Measurements from ENCODE around the gene MINDY4. TPM values are rescaled to one million over a fixed set of nuclear protein-coding genes. Genes with fewer than 3 reads are reported as not detected.

Gene MINDY4
- total and polyA plus RNA-seq, 10 of the 15 experiments (the other 5 are each of a cell fraction or from before 2014, with no cell fraction given) = 0.10 to 0.90 (median 0.40) TPM

GRCh38 chr7:30789334-30789711, 18.1 kb downstream of the MINDY4 start (continued):
- no peak for TF ChIP-seq CEBPZ (IDR thresholded peaks at IDR 0.05; ENCODE audit: low read depth, low read length)
- TF ChIP-seq CTCF (IDR thresholded peaks at IDR 0.05 in 2 of 3, conservative IDR thresholded peaks at IDR 0.05 in 1 of 3; ENCODE audit: control insufficient read depth in 2 of 3, extremely low read depth in 1 of 3, insufficient read depth in 1 of 3, low read depth in 3 of 3, low read length in 3 of 3) = no peak

- ChIA-PET POLR2A (no interaction called here), CTCF (interaction anchor here (1.0 kb wide), 1 partner anchor 332 kb away, joined by 4 read pairs; no protein-coding TSS in a partner anchor), RAD21 (ENCODE audit: unreplicated experiment) (no interaction called here), SMC1A (ENCODE audit: uncharacterized antibody, unreplicated experiment) (interaction anchor here (1.0 kb wide), 1 partner anchor 27 kb away, joined by 3 read pairs; no protein-coding TSS in a partner anchor)
- no peaks in the 10 kb centered on the region for H3K4me1 ChIP-seq (ENCODE audit: control insufficient read depth, insufficient read depth, low read length)
- H3K79me2 ChIP-seq (ENCODE audit: control insufficient read depth, insufficient read depth, low read length) = no peaks in the 10 kb centered on the region
- H2AFZ ChIP-seq (ENCODE audit: control insufficient read depth, low read depth, low read length) = no peak overlapping the region
- no peaks in the 10 kb centered on the region for H3K9me3 ChIP-seq (replicated peaks; ENCODE audit: control insufficient read depth, insufficient read depth, low read length)
- H3K27ac ChIP-seq (ENCODE audit: control insufficient read depth, insufficient read depth) = no peak overlapping the region
- ATAC-seq = no peak
- no TSS peak for BruUV-seq (replicated peaks)
- H3K27me3 ChIP-seq (replicated peaks in 1 of 2; ENCODE audit: control insufficient read depth in 2 of 2, insufficient read depth in 2 of 2, low read length in 1 of 2) = no peaks in the 10 kb centered on the region
- no peak overlapping the region for H3K4me2 ChIP-seq (ENCODE audit: control insufficient read depth, insufficient read depth)
- no peak for FAIRE-seq
- H3K36me3 ChIP-seq (ENCODE audit: control insufficient read depth in 2 of 2, insufficient read depth in 2 of 2, low read length in 1 of 2) = no peaks in the 10 kb centered on the region
- intact Hi-C loops (cut with micrococcal nuclease; ENCODE audit: unreplicated experiment) = no loop called here
- H3K9ac ChIP-seq (ENCODE audit: control insufficient read depth, insufficient read depth, low read length) = no peak overlapping the region
- DNase-seq (ENCODE audit: low read depth, low spot score) = no peak
- no peak overlapping the region for H3K4me3 ChIP-seq
- WGBS (ENCODE audit: insufficient coverage, insufficient replicate concordance, low lambda C conversion rate, missing lambda C conversion rate) = 75% methylated on average over 4 of the region's 4 CpGs
- in situ Hi-C loops (cut with MboI) = no loop called here
- no peaks in the 10 kb centered on the region for H4K20me1 ChIP-seq (ENCODE audit: control insufficient read depth, insufficient read depth)
- no peak for TF ChIP-seq MYC (IDR thresholded peaks at IDR 0.05; ENCODE audit: insufficient read depth, insufficient read length, insufficient replicate concordance, low read length, severe bottlenecking)
- TF ChIP-seq RBBP5 (conservative IDR thresholded peaks at IDR 0.05) = no peak
- no peak for TF ChIP-seq BCL3 (IDR thresholded peaks at IDR 0.05; ENCODE audit: borderline replicate concordance, insufficient read depth, low read depth, low read length, poor library complexity, severe bottlenecking)
- no peak for TF ChIP-seq POLR2AphosphoS5 (IDR thresholded peaks at IDR 0.05; ENCODE audit: low read length)
- no peak for TF ChIP-seq STAT1 (conservative IDR thresholded peaks at IDR 0.05)
- TF ChIP-seq RELA (IDR thresholded peaks at IDR 0.05; ENCODE audit: borderline replicate concordance, partially characterized antibody) = no peak
- TF ChIP-seq MXI1 (IDR thresholded peaks at IDR 0.05; ENCODE audit: low read depth, low read length) = no peak
- no peak for TF ChIP-seq ZNF24 (IDR thresholded peaks at IDR 0.05)
- no peak for TF ChIP-seq CEBPB (IDR thresholded peaks at IDR 0.05; ENCODE audit: borderline replicate concordance in 1 of 2, low read depth in 2 of 2, low read length in 2 of 2)
- TF ChIP-seq TBL1XR1 (IDR thresholded peaks at IDR 0.05; ENCODE audit: low read depth, low read length) = no peak
- no peak for TF ChIP-seq RUNX3 (IDR thresholded peaks at IDR 0.05; ENCODE audit: low read length)
- no peak for TF ChIP-seq EGR1 (IDR thresholded peaks at IDR 0.05; ENCODE audit: borderline replicate concordance in 1 of 2, low read depth in 2 of 2, low read length in 2 of 2)
- TF ChIP-seq PAX8 (IDR thresholded peaks at IDR 0.05) = no peak
- no peak for TF ChIP-seq RCOR1 (conservative IDR thresholded peaks at IDR 0.05; ENCODE audit: low read depth, low read length)
- no peak for TF ChIP-seq SMARCA5 (IDR thresholded peaks at IDR 0.05)
Observed at GRCh38 chr7:30790356-30790755, 19.1 kb downstream of the MINDY4 start.
